PFSK-1 (cell line): ENCODE data around the gene VPS13D.

Experiments used
- FOXP2 ChIP-seq: optimal IDR thresholded peaks from 2 replicates; pipeline ENCODE3; 2011; ENCODE audit warnings: borderline replicate concordance, control low read depth, inconsistent platforms; ENCODE audit not compliant: insufficient read depth; ENCODE audit errors: extremely low read length, extremely low read depth
- POLR2AphosphoS5 ChIP-seq: IDR thresholded peaks from 2 replicates; pipeline ENCODE4 v1.6.1; 2012; ENCODE audit warnings: low read depth, mild to moderate bottlenecking, control low read depth, low read length, moderate library complexity
- REST ChIP-seq, 2 experiments: IDR thresholded peaks; 2 replicates each; pipeline versions ENCODE4 v1.6.1 to v1.8.0; 2011 to 2012; ENCODE audit warnings: low read depth in 2 of 2, low read length in 2 of 2, control low read depth in 1 of 2, inconsistent platforms in 1 of 2, mild to moderate bottlenecking in 1 of 2, moderate library complexity in 1 of 2; ENCODE audit not compliant: insufficient read depth in 1 of 2
- SIN3A ChIP-seq: IDR thresholded peaks from 2 replicates; pipeline ENCODE4 v1.6.1; 2012; ENCODE audit warnings: mild to moderate bottlenecking, low read length, moderate library complexity, borderline replicate concordance; ENCODE audit not compliant: insufficient read depth
- TAF1 ChIP-seq: IDR thresholded peaks from 2 replicates; pipeline ENCODE4 v1.6.1; 2012; ENCODE audit warnings: low read length, control low read depth, borderline replicate concordance; ENCODE audit not compliant: insufficient read depth

Gene VPS13D

GRCh38 chr1:12414444-12415018 lies 184.7 kb downstream of the VPS13D start:
- TF ChIP-seq FOXP2 = no peak
- no peak for TF ChIP-seq TAF1
- no peak for TF ChIP-seq REST (IDR thresholded peaks at IDR 0.05; ENCODE audit: insufficient read depth in 1 of 2, low read depth in 2 of 2, low read length in 2 of 2)
- no peak for TF ChIP-seq SIN3A
- TF ChIP-seq POLR2AphosphoS5 = no peak

- TF ChIP-seq SIN3A = no peak
- no peak for TF ChIP-seq TAF1
- TF ChIP-seq POLR2AphosphoS5 = no peak
- no peak for TF ChIP-seq FOXP2
- TF ChIP-seq REST (IDR thresholded peaks at IDR 0.05; ENCODE audit: insufficient read depth in 1 of 2, low read depth in 2 of 2, low read length in 2 of 2) = no peak
Measured at GRCh38 chr1:12415038-12415466, 185.2 kb downstream of the VPS13D start.

- TF ChIP-seq REST (IDR thresholded peaks at IDR 0.05; ENCODE audit: insufficient read depth in 1 of 2, low read depth in 2 of 2, low read length in 2 of 2) (no peak), TAF1 (no peak)
Measured at GRCh38 chr1:12416101-12416500, 186.3 kb downstream of the VPS13D start.

- TF ChIP-seq REST (IDR thresholded peaks at IDR 0.05; ENCODE audit: insufficient read depth in 1 of 2, low read depth in 2 of 2, low read length in 2 of 2) = no peak
- TF ChIP-seq POLR2AphosphoS5 = no peak
- TF ChIP-seq TAF1 = no peak
Measured at GRCh38 chr1:12416744-12417143, 186.9 kb downstream of the VPS13D start.

GRCh38 chr1:12417389-12417788 lies 187.6 kb downstream of the VPS13D start:
- TF ChIP-seq TAF1 = no peak
- TF ChIP-seq FOXP2 = no peak
- TF ChIP-seq POLR2AphosphoS5 = no peak
- TF ChIP-seq SIN3A = no peak
- TF ChIP-seq REST (IDR thresholded peaks at IDR 0.05; ENCODE audit: insufficient read depth in 1 of 2, low read depth in 2 of 2, low read length in 2 of 2) = no peak
